GM21717 (cell line): ENCODE results near the gene KIF21A.

Experiments
- ATAC-seq: cut with Tn5 transposase; IDR thresholded peaks from one replicate; pipeline ENCODE4 v1.9.1; 2021; ENCODE audit warnings: mild to moderate bottlenecking, moderate library complexity; ENCODE audit not compliant: unreplicated experiment

Gene KIF21A

GRCh38 chr12:39431797-39432196 lies 11.1 kb downstream of the KIF21A start:
- no peak for ATAC-seq

DNA sequence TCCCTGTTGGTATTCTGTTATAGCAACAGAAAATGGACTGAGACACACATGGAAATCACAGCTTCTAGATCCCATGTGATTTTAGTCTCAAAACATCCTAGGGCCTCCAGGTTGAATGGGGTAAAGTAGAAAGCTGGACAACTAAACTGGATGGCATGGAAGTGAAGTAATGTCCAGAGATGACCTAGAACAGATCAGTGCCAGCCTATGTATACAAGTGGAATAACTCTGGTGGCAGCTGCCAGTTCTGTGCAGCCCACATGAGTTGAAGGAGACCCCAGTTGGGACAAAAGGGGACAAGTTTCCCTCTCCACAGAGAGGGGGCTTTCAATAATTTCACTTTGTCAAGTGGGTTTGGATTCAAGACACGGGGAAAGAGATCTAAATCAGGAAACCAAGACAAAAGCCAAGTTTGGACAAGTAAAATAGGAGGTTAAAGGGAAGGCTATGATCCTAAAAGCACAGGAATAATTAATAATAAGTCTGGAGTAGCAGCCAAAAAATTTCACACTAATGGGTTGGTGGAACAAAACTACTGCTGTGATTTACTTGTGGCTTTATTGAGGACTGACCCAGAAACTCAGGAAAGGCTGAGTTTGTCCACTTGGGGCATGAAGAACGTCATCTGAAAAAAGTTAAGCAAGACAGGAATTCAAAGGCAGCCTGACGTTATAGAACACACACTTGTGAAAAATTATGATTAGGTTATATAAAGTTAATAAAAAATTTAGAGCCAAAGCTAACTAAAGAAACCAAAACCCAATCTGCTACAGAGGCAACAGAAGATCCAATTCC lies 11.7 kb downstream of the KIF21A start:
- no peak for ATAC-seq

DNA sequence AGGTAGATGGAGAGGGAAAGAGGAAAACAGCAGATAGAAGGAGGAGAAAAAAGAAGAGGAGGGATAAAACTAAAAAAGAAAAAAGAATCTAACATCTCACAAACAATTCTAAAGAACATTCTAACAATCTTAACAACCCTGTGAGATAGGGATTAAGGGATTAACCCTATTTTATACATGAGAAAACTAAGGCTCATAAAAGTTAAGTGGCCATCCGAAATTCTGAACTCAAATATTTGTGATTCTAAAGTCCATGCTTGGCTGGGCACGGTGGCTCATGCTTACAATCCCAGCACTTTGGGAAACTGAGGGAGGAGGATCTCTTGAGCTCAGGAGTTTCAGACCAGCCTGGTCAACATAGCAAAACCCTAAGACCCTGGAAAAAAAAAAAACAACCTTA lies 13.1 kb downstream of the KIF21A start:
- no peak for ATAC-seq

DNA sequence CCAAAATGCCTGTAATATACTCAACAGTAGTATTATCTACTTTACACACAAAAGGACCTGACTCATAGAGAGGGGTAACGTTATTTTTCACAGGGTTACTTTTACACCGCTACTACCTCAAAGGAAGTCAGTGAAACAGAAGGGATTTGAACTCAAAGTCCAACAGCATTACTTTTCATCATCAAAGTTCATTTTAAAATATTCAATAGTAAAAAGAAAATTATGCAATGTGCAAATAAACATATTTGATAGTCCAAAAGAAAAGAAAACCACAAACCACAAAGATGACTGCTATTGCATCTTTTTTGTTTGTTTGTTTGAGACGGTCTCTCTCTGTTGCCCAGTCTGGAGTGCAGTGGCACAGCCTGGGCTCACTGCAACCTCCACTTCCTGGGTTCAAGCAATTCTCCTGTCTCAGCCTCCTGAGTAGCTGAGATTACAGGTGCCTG lies 15.5 kb downstream of the KIF21A start:
- ATAC-seq = no peak

GRCh38 chr12:39426636-39427240 lies 16.2 kb downstream of the KIF21A start:
- ATAC-seq = no peak

GRCh38 chr12:39420043-39420442 lies 22.9 kb downstream of the KIF21A start:
- no peak for ATAC-seq

DNA sequence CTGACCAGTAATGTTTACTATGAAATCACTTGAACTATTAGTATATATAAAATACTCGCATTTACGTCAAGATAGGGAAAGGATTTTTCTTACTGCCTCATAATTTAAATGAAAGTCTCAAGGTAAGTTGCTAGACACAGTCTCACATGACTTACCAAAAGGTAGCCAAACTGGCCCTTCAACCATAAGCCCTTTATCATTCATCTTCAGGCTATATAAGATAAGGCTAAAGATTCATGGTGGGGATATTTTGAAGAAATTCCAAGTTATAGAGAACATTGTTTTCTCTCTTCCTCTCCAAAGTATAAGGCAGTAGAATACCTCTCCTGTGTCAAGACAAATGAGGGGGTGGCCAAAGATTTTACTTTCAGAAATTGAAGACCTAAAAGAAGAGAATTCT lies 23.4 kb downstream of the KIF21A start:
- no peak for ATAC-seq

DNA sequence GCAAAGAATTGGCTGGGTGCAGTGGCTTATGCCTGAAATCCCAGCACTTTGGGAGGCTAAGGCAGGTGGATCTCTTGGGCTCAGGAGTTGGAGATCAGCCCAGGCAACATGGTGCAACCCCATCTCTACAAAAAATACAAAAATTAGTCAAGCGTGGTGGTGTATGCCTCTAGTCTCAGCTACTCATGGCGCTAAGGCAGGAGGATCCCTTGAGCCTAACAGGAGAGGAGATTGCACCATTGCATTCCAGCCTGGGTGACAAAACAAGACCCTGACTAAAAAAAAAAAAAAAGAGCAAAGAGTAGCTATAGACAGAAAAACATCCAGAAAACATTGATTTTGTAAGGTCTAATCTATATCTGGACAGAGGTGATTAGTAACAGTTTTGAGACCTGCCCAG lies 25.0 kb downstream of the KIF21A start:
- ATAC-seq = no peak

- ATAC-seq = no peak
Measured at GRCh38 chr12:39413836-39414771, 28.8 kb downstream of the KIF21A start.

DNA sequence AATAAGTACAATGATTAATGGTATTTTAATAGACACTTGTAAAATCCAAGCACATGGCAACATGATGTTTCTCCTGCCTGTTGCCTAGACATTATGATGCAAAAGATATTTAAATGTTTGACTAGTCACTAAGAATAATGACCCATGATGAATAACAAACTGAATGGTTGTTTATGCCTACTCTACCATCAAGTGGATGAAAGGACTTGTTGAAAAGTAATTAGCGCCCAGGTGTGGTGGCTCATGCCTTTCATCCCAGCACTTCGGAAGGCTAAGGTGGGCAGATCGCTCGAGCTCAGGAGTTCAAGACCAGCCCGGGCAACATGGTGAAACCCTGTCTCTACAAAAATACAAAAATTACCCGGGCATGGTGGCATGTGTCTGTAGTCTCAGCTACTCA lies 30.7 kb downstream of the KIF21A start:
- ATAC-seq = no peak

- ATAC-seq = no peak
Measured at GRCh38 chr12:39406262-39406661, 36.7 kb downstream of the KIF21A start.

- no peak for ATAC-seq
Measured at GRCh38 chr12:39405580-39405979, 37.3 kb downstream of the KIF21A start.

DNA sequence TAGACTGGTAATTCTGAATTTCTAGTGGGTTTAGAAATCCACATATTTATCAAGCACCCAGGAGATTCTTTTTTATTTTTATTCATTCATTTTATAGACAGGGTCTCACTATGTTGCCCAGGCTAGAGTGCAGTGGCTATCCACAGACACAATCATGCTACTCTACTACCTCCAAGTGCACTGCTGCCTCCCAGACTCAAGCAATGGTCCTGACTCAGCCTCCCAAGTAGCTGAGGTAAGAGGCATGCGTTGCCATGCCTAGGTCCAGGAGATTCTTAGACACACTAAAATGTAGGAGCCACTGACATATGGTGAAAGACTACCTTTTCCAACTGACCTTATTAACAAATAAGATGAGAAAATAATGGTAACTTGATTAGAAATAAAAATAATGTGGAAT lies 38.9 kb downstream of the KIF21A start:
- no peak for ATAC-seq

DNA sequence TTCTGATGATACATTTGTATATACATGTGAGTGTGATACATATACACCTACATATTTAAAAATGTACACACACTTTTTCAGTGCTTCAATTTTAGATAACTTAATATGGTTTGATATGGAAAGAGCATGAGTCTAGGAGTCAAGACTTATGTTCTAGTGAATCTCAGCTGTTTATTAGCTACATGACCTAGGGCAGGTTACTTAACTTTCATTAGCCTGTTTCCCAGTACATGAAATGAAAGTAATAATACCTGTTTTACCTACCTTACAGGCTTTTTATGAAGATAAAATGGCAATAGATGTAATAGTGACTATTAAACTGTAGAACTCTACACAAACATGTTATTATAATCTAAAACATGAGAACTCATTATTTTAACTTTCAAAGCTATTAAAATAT lies 39.5 kb downstream of the KIF21A start:
- ATAC-seq = no peak

DNA sequence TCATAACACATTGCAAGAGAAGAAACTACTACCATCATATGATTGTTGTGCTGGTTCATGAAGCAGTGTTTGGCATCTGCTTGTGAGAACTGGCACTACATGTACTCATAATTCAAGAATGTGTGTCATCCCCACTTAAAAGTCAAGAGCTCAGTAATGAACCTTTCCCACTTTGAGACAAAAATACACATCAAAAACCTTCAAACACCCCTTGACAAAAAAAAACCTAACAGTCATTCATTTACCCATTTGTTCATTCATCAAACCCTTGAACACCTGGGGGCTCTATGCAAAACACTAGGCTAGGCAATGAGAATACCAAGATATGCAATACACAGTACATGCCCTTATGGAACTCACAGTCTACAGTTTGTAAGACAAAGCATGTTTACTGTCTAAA lies 40.0 kb downstream of the KIF21A start:
- ATAC-seq = peak; percentile 59

GRCh38 chr12:39401459-39401858 lies 41.5 kb downstream of the KIF21A start:
- no peak for ATAC-seq

GRCh38 chr12:39395866-39396265 lies 47.1 kb downstream of the KIF21A start:
- ATAC-seq = no peak

DNA sequence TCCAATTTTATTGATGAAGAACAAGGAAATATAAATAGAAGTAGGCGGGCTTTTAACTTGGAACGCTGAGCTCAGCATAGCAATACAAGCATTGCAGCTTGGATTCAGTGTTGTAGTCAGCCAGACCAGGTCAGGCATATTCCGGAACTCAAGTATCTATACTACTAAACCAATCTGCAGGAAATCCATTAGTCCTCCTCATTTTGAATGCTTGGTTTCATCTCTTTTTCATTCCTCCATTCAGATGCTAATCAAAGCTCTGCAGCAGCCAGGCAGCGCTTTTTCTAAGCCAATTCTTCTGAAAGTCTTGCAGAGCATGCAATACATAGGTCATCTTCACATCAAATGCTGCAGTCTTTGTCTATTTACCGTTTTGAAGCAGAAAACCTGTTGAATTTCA lies 49.0 kb downstream of the KIF21A start:
- no peak for ATAC-seq

GRCh38 chr12:39393179-39393578 lies 49.7 kb downstream of the KIF21A start:
- no peak for ATAC-seq

- ATAC-seq = no peak
Measured at GRCh38 chr12:39392154-39392925, 50.6 kb downstream of the KIF21A start.

GRCh38 chr12:39390752-39391151 lies 52.2 kb downstream of the KIF21A start:
- ATAC-seq = no peak
